GM12878 (cell line): ENCODE measurements around the gene TMED1. TPM values are rescaled to one million over a fixed set of nuclear protein-coding genes. Genes with fewer than 3 reads are reported as not detected.

Experiments
- BMI1 ChIP-seq: fragments of 450-650 bp; IDR thresholded peaks from 2 replicates; pipeline ENCODE4 v1.6.1; 2016; ENCODE audit warnings: mild to moderate bottlenecking, moderate library complexity, borderline replicate concordance
- EGR1 ChIP-seq, 2 experiments: IDR thresholded peaks; 1 replicate in 1 of 2; 2 replicates in 1 of 2; pipeline ENCODE4 v1.6.1; 2011 to 2012; ENCODE audit warnings: low read depth in 2 of 2, low read length in 2 of 2, borderline replicate concordance in 1 of 2, mild to moderate bottlenecking in 1 of 2, moderate library complexity in 1 of 2
- EP300 ChIP-seq, 2 experiments: fragments of 150-350 bp in 1 of 2; IDR thresholded peaks; 2 replicates each; pipeline ENCODE4 v1.6.1; 2011 to 2012; ENCODE audit warnings: low read depth in 2 of 2, low read length in 2 of 2, borderline replicate concordance in 1 of 2, improper control_type of control experiment in 1 of 2, inconsistent platforms in 1 of 2; ENCODE audit not compliant: control insufficient read depth in 1 of 2
- ETV6 ChIP-seq, 2 experiments: fragments of 450-650 bp in 1 of 2; IDR thresholded peaks in 1 of 2; conservative IDR thresholded peaks in 1 of 2; 2 replicates each; pipeline ENCODE4 v1.6.1; 2014; ENCODE audit warnings: antibody characterized with exemption in 1 of 2, borderline replicate concordance in 1 of 2, low read depth in 1 of 2, mild to moderate bottlenecking in 1 of 2, moderate library complexity in 1 of 2
- GATAD2B ChIP-seq: fragments of 450-650 bp; conservative IDR thresholded peaks from 2 replicates; pipeline ENCODE4 v1.6.1; 2017; ENCODE audit warnings: low read depth, mild to moderate bottlenecking, moderate library complexity
- IKZF2 ChIP-seq, 2 experiments: fragments of 450-650 bp; IDR thresholded peaks; 2 replicates each; pipeline ENCODE4 v1.6.1; 2017; ENCODE audit warnings: mild to moderate bottlenecking in 2 of 2, moderate library complexity in 2 of 2
- IRF4 ChIP-seq: IDR thresholded peaks from 2 replicates; pipeline ENCODE4 v1.6.1; 2011; ENCODE audit warnings: low read depth, low read length
- JUND ChIP-seq: IDR thresholded peaks from 2 replicates; pipeline ENCODE4 v1.6.1; 2012; ENCODE audit warnings: low read depth, mild to moderate bottlenecking, low read length, improper control_type of control experiment, moderate library complexity
- MEF2B ChIP-seq: fragments of 450-650 bp; IDR thresholded peaks from 2 replicates; pipeline ENCODE4 v1.6.1; 2018; ENCODE audit warnings: mild to moderate bottlenecking, moderate library complexity; ENCODE audit not compliant: partially characterized antibody, poor library complexity, severe bottlenecking
- MTA3 ChIP-seq: IDR thresholded peaks from 2 replicates; pipeline ENCODE4 v1.6.1; 2012; ENCODE audit warnings: low read length, inconsistent platforms, borderline replicate concordance
- MXI1 ChIP-seq: fragments of 150-350 bp; IDR thresholded peaks from 2 replicates; pipeline ENCODE4 v1.6.1; 2011; ENCODE audit warnings: low read depth, mild to moderate bottlenecking, inconsistent platforms, low read length, improper control_type of control experiment
- NFIC ChIP-seq: IDR thresholded peaks from 2 replicates; pipeline ENCODE4 v1.6.1; 2012; ENCODE audit warnings: low read depth, mild to moderate bottlenecking, inconsistent platforms, low read length, moderate library complexity
- NFYB ChIP-seq: IDR thresholded peaks from 2 replicates; pipeline ENCODE4 v1.6.1; 2011; ENCODE audit warnings: low read depth, mild to moderate bottlenecking, low read length, improper control_type of control experiment, moderate library complexity; ENCODE audit not compliant: insufficient read depth
- NRF1 ChIP-seq: conservative IDR thresholded peaks from 2 replicates; pipeline ENCODE4 v1.6.1; 2011; ENCODE audit warnings: mild to moderate bottlenecking, low read depth, low read length, improper control_type of control experiment
- POLR2A ChIP-seq: IDR thresholded peaks from 2 replicates; pipeline ENCODE4 v1.6.1; 2011; ENCODE audit warnings: low read depth, mild to moderate bottlenecking, low read length
- RB1 ChIP-seq: fragments of 450-650 bp; formaldehyde crosslinking; IDR thresholded peaks from 2 replicates; pipeline ENCODE4 v1.6.1; 2017; ENCODE audit warnings: mild to moderate bottlenecking, borderline replicate concordance
- RBBP5 ChIP-seq: fragments of 200-600 bp; sonication (generic); conservative IDR thresholded peaks from 2 replicates; pipeline ENCODE4 v1.6.1; 2016
- SREBF1 ChIP-seq: IDR thresholded peaks from 2 replicates; pipeline ENCODE4 v1.6.1; 2012; ENCODE audit warnings: mild to moderate bottlenecking, low read length
- STAT1 ChIP-seq: fragments of 450-650 bp; conservative IDR thresholded peaks from 2 replicates; pipeline ENCODE4 v1.6.1; 2014; ENCODE audit warnings: antibody characterized with exemption, mild to moderate bottlenecking
- ZNF217 ChIP-seq: fragments of 450-650 bp; IDR thresholded peaks from 2 replicates; pipeline ENCODE4 v1.6.1; 2017; ENCODE audit warnings: antibody characterized with exemption, mild to moderate bottlenecking
- ZNF384 ChIP-seq: IDR thresholded peaks from 2 replicates; pipeline ENCODE4 v1.6.1; 2012; ENCODE audit warnings: low read depth, mild to moderate bottlenecking, low read length, improper control_type of control experiment, borderline replicate concordance
- ZNF687 ChIP-seq: fragments of 450-650 bp; IDR thresholded peaks from 2 replicates; pipeline ENCODE4 v1.6.1; 2017; ENCODE audit warnings: mild to moderate bottlenecking, moderate library complexity
- polyA plus RNA-seq, 11 experiments: library from polyadenylated mRNA; depleted of rRNA in 4 of 11; unstranded in 6 of 11; stranded (reverse) in 5 of 11; fragments of >200 nt; fragmentation: Nextera tagmentation in 4 of 11; fragmentation: Illumina TruSeq in 1 of 11; extraction: Ambion mirVana in 4 of 11; extraction: Trizol in 1 of 11; gene quantifications; 1 replicate in 1 of 11; 2 replicates in 10 of 11; pipeline versions ENCODE4 v1.2.1 to v1.2.3, GENCODE V29; 2011 to 2016; ENCODE audit warnings: inconsistent platforms in 2 of 11, missing spikeins in 2 of 11, low read depth in 1 of 11
- total RNA-seq, 4 experiments: library from RNA; depleted of rRNA in 3 of 4; stranded (reverse); fragments of >200 nt in 3 of 4; fragmentation: Illumina TruSeq in 1 of 4; extraction: Trizol in 1 of 4; gene quantifications; 2 replicates each; pipeline versions ENCODE4 v1.2.1 to v1.2.3, GENCODE V29; 2013 to 2021
- TF ChIP-seq, protein P1 (sequence below): IDR thresholded peaks from 2 replicates; pipeline ENCODE4 v1.6.1; 2011; ENCODE audit warnings: borderline replicate concordance, low read depth, mild to moderate bottlenecking, moderate library complexity, low read length; ENCODE audit not compliant: insufficient read depth, poor library complexity, severe bottlenecking
- TF ChIP-seq, protein P2 (sequence below): IDR thresholded peaks from 2 replicates; pipeline ENCODE4 v1.6.1; 2012; ENCODE audit warnings: low read depth, low read length, improper control_type of control experiment

Gene TMED1
- total and polyA plus RNA-seq, 10 of the 15 experiments (the other 5 are each of a cell fraction or from before 2014, with no cell fraction given): 0.60 to 23.1 (median 12.3) TPM

DNA sequence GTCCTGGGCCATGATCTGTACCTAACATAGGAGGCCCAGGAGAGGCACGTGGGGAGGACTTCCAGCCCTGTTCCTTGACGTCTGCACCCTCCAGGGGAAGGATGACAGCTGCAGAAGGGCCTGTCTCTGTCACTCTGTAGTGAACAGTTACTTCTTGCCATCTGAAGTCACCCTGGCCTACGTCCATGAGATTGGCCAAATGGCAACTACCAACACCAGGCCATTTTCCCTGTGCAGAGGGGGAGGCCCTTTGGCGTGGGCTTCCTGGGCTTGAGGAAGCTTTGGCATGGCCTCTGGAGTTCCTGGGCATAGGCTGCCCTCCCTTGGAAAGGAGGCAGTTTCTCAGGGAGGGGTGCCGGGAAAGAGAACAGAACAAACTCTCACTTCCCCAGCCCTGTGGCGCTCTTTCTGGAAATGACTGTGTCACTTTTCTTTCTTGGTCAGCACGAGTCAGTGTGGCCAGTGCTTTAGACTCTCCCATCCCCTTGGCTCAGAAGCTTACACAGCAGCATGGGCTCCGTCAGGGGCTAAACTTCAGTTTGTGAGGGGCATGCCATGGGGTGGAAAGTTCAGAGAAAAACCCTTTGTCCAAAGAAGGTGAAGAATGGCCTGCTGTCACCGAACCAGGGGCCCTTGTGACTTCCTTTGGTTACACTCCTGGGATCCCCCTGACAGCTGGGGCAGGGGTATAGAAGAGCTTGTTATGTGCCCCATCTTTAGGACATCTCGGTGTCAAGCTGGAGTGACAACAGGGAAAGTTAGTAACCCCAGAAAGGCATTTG, 40.6 kb upstream of the TMED1 start (continued):
- no peak for TF ChIP-seq RBBP5
- peak; percentile 58; the same call in 1 of the 2 replicates for TF ChIP-seq MXI1
- TF ChIP-seq, protein P1, sequence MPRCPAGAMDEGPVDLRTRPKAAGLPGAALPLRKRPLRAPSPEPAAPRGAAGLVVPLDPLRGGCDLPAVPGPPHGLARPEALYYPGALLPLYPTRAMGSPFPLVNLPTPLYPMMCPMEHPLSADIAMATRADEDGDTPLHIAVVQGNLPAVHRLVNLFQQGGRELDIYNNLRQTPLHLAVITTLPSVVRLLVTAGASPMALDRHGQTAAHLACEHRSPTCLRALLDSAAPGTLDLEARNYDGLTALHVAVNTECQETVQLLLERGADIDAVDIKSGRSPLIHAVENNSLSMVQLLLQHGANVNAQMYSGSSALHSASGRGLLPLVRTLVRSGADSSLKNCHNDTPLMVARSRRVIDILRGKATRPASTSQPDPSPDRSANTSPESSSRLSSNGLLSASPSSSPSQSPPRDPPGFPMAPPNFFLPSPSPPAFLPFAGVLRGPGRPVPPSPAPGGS: peak; percentile 76
- TF ChIP-seq IRF4: peak; percentile 100
- TF ChIP-seq SREBF1: no peak
- TF ChIP-seq MEF2B: peak; percentile 53
- TF ChIP-seq NFIC: peak; percentile 90
- TF ChIP-seq ETV6 (conservative IDR thresholded peaks at IDR 0.05 in 1 of 2, IDR thresholded peaks at IDR 0.05 in 1 of 2; ENCODE audit: borderline replicate concordance in 1 of 2, low read depth in 1 of 2): peak in 1 of 2 experiments; percentile 88; a peak in 2 of 4 replicates
- TF ChIP-seq ZNF384: no peak
- TF ChIP-seq BMI1: peak; percentile 60; the same call in 1 of the 2 replicates
- TF ChIP-seq JUND: peak; percentile 95
- TF ChIP-seq IKZF2 (IDR thresholded peaks at IDR 0.05): peak; percentile 98 to 99
- TF ChIP-seq STAT1: no peak
- TF ChIP-seq ZNF217: 0 out of 2 replicates have a peak, but pooled peaks have one; percentile 31
- no peak for TF ChIP-seq NFYB
- TF ChIP-seq GATAD2B: peak; percentile 78
- TF ChIP-seq EGR1 (IDR thresholded peaks at IDR 0.05; ENCODE audit: borderline replicate concordance in 1 of 2, low read depth in 2 of 2, low read length in 2 of 2): no peak
- TF ChIP-seq MTA3: 0 out of 2 replicates have a peak, but pooled peaks have one; percentile 42
- no peak for TF ChIP-seq NRF1
- TF ChIP-seq ZNF687: peak; percentile 38
- TF ChIP-seq RB1: 0 out of 2 replicates have a peak, but pooled peaks have one; percentile 45
- TF ChIP-seq EP300 (IDR thresholded peaks at IDR 0.05; ENCODE audit: borderline replicate concordance in 1 of 2, control insufficient read depth in 1 of 2, low read depth in 2 of 2, low read length in 2 of 2): peak; percentile 61 to 96; a peak in 3 of 4 replicates
- TF ChIP-seq POLR2A: peak; percentile 64; the same call in 1 of the 2 replicates
- TF ChIP-seq, protein P2, sequence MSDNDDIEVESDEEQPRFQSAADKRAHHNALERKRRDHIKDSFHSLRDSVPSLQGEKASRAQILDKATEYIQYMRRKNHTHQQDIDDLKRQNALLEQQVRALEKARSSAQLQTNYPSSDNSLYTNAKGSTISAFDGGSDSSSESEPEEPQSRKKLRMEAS: peak; percentile 21
